Measurements from ENCODE around the gene PTPMT1. TPM values are rescaled to one million over a fixed set of nuclear protein-coding genes. Genes with fewer than 3 reads are reported as not detected.
"Not testable (repeated sequence)": the region's sequence is repeated elsewhere in the genome, so short reads cannot be mapped to it uniquely, and the experiment has no call there.

PTPMT1 gene
- total RNA-seq, 2 donors from 2014 or later, result 52.4 TPM

- peaks cover 37% of the 10 kb centered on the region for H3K4me1 ChIP-seq
- no peak overlapping the region for H3K4me3 ChIP-seq
- intact Hi-C loops (cut with DNase I), result no loop called here
- H3K27me3 ChIP-seq, result no peaks in the 10 kb centered on the region
- TF ChIP-seq POLR2A (IDR thresholded peaks at IDR 0.05) (no peak), CTCF (IDR thresholded peaks at IDR 0.05) (no peak)
- H3K9me3 ChIP-seq, result no peaks in the 10 kb centered on the region
- peak overlapping the region in 1 of 4 donors; percentile 48 for H3K27ac ChIP-seq
- DNase-seq (no peak), ATAC-seq (no peak)
- 59 to 75% methylated on average over 10 of the region's 10 CpGs for WGBS, 2 donors
- H3K36me3 ChIP-seq (replicated peaks in 1 of 2; ENCODE audit: insufficient read depth in 1 of 2, low read depth in 2 of 2), result no peaks in the 10 kb centered on the region
These were observed 26.4 kb upstream of the PTPMT1 start for GRCh38 chr11:47538741-47539565.

GRCh38 chr11:47539681-47540039, 25.7 kb upstream of the PTPMT1 start:
- TF ChIP-seq POLR2A (IDR thresholded peaks at IDR 0.05) (no peak), CTCF (IDR thresholded peaks at IDR 0.05) (peak in 1 of 7 experiments; percentile 7)
- ATAC-seq (peak; percentile 65), DNase-seq (peak; percentile 28 to 57 (median 46))
- no peaks in the 10 kb centered on the region for H3K27me3 ChIP-seq
- H3K4me3 ChIP-seq, result no peak overlapping the region
- H3K36me3 ChIP-seq (replicated peaks in 1 of 2; ENCODE audit: insufficient read depth in 1 of 2, low read depth in 2 of 2), result no peaks in the 10 kb centered on the region
- peaks cover 41% of the 10 kb centered on the region for H3K4me1 ChIP-seq
- peak overlapping the region in 1 of 4 donors; percentile 48 for H3K27ac ChIP-seq
- 4 to 22% methylated on average over 2 of the region's 2 CpGs for WGBS, 2 donors
- no peaks in the 10 kb centered on the region for H3K9me3 ChIP-seq
- intact Hi-C loops (cut with DNase I), result no loop called here

GRCh38 chr11:47541070-47541469, 24.3 kb upstream of the PTPMT1 start:
- no peaks in the 10 kb centered on the region for H3K36me3 ChIP-seq (replicated peaks in 1 of 2; ENCODE audit: insufficient read depth in 1 of 2, low read depth in 2 of 2)
- H3K27ac ChIP-seq, result no peak overlapping the region
- H3K4me1 ChIP-seq, result peaks cover 44% of the 10 kb centered on the region
- WGBS, 2 donors, result 80 to 84% methylated on average over 2 of the region's 2 CpGs
- H3K27me3 ChIP-seq, result no peaks in the 10 kb centered on the region
- H3K4me3 ChIP-seq, result no peak overlapping the region
- no peaks in the 10 kb centered on the region for H3K9me3 ChIP-seq
- no peak for TF ChIP-seq POLR2A (IDR thresholded peaks at IDR 0.05)
- no peak for TF ChIP-seq CTCF (IDR thresholded peaks at IDR 0.05)
- intact Hi-C loops (cut with DNase I), result no loop called here
- no peak for DNase-seq
- no peak for ATAC-seq

- H3K4me3 ChIP-seq, result no peak overlapping the region
- H3K27me3 ChIP-seq, result no peaks in the 10 kb centered on the region
- H3K36me3 ChIP-seq (replicated peaks in 1 of 2; ENCODE audit: insufficient read depth in 1 of 2, low read depth in 2 of 2), result no peaks in the 10 kb centered on the region
- WGBS, 2 donors, result 94 to 97% methylated on average over 6 of the region's 6 CpGs
- no peaks in the 10 kb centered on the region for H3K9me3 ChIP-seq
- H3K27ac ChIP-seq, result no peak overlapping the region
- intact Hi-C loops (cut with DNase I), result no loop called here
- peaks cover 42% of the 10 kb centered on the region for H3K4me1 ChIP-seq
- DNase-seq (no peak), ATAC-seq (no peak)
- TF ChIP-seq POLR2A (IDR thresholded peaks at IDR 0.05), result no peak
- no peak for TF ChIP-seq CTCF (IDR thresholded peaks at IDR 0.05)
These were observed 20.1 kb upstream of the PTPMT1 start for GRCh38 chr11:47545298-47545697.

GRCh38 chr11:47546274-47546673, 19.1 kb upstream of the PTPMT1 start:
- H3K9me3 ChIP-seq; H3K27me3 ChIP-seq; ATAC-seq; H3K27ac ChIP-seq; intact Hi-C loops (cut with DNase I); H3K36me3 ChIP-seq (replicated peaks in 1 of 2; ENCODE audit: insufficient read depth in 1 of 2, low read depth in 2 of 2); DNase-seq; H3K4me3 ChIP-seq: not testable (repeated sequence)
- 80 to 84% methylated on average over 7 of the region's 7 CpGs for WGBS, 2 donors
- peaks cover 42% of the 10 kb centered on the region for H3K4me1 ChIP-seq

All from body of pancreas (tissue), 4 donors.